Tibial nerve (tissue), 3 donors: ENCODE measurements around the gene SEMA3C.

Experiments used
- EP300 ChIP-seq, 2 donors: sonication (generic); formaldehyde crosslinking; IDR thresholded peaks; one replicate each; pipeline ENCODE4 v1.6.1; 2017; ENCODE audit warnings: antibody characterized with exemption in 2 of 2, mild to moderate bottlenecking in 1 of 2
- POLR2A ChIP-seq, 2 donors: fragments of 450-650 bp; IDR thresholded peaks; one replicate each; pipeline ENCODE4 v1.6.1; 2017; ENCODE audit warnings: antibody characterized with exemption in 2 of 2, mild to moderate bottlenecking in 2 of 2, moderate library complexity in 2 of 2

GRCh38 chr7:80740778-80741545, 177.9 kb downstream of the SEMA3C start:
- TF ChIP-seq EP300 (IDR thresholded peaks at IDR 0.05) (no peak), POLR2A (IDR thresholded peaks at IDR 0.05) (no peak)
